GM18520 (cell line): ENCODE measurements around the gene ZPR1.
A peak's percentile ranks its signal among the peaks of the same experiment; 100 is the strongest.
"Not testable (repeated sequence)": the region's sequence is repeated elsewhere in the genome, so short reads cannot be mapped to it uniquely, and the experiment has no call there.

ENCODE experiments used
- ATAC-seq: cut with Tn5 transposase; IDR thresholded peaks from one replicate; pipeline ENCODE4 v1.9.1; 2021; ENCODE audit not compliant: unreplicated experiment

ZPR1 gene

GRCh38 chr11:116762132-116762531 is 25.7 kb downstream of the ZPR1 start:
- no peak for ATAC-seq

- ATAC-seq, result not testable (repeated sequence)
These were observed 31.8 kb downstream of the ZPR1 start for GRCh38 chr11:116756044-116756443.

GRCh38 chr11:116750070-116750718 is 37.6 kb downstream of the ZPR1 start:
- ATAC-seq, result no peak

- no peak for ATAC-seq
These were observed 45.7 kb downstream of the ZPR1 start for GRCh38 chr11:116742104-116742503.

GRCh38 chr11:116740741-116741140 is 47.1 kb downstream of the ZPR1 start:
- ATAC-seq, result no peak

- ATAC-seq, result no peak
These were observed 48.8 kb downstream of the ZPR1 start for GRCh38 chr11:116738975-116739374.

GRCh38 chr11:116736763-116737162 is 51.1 kb downstream of the ZPR1 start:
- ATAC-seq, result no peak

- no peak for ATAC-seq
These were observed 53.8 kb downstream of the ZPR1 start for GRCh38 chr11:116733969-116734508.

GRCh38 chr11:116733043-116733755 is 54.6 kb downstream of the ZPR1 start:
- ATAC-seq, result no peak

- peak; percentile 56 for ATAC-seq
These were observed 55.4 kb downstream of the ZPR1 start for GRCh38 chr11:116732271-116733042.

- no peak for ATAC-seq
These were observed 56.0 kb downstream of the ZPR1 start for GRCh38 chr11:116731821-116732220.

GRCh38 chr11:116731097-116731761 is 56.6 kb downstream of the ZPR1 start:
- no peak for ATAC-seq

GRCh38 chr11:116730601-116731000 is 57.2 kb downstream of the ZPR1 start:
- no peak for ATAC-seq

GRCh38 chr11:116730241-116730561 is 57.6 kb downstream of the ZPR1 start:
- ATAC-seq, result no peak

GRCh38 chr11:116729501-116730240 is 58.2 kb downstream of the ZPR1 start:
- no peak for ATAC-seq

GRCh38 chr11:116727990-116728389 is 59.8 kb downstream of the ZPR1 start:
- ATAC-seq, result no peak

GRCh38 chr11:116725434-116726221 is 62.2 kb downstream of the ZPR1 start:
- ATAC-seq, result no peak

- no peak for ATAC-seq
These were observed 63.0 kb downstream of the ZPR1 start for GRCh38 chr11:116724813-116725212.
